HAP-1 (cell line): Measurements from ENCODE around the gene ENO2.
A peak's percentile ranks its signal among the peaks of the same experiment; 100 is the strongest.
"Not testable (repeated sequence)": the region's sequence is repeated elsewhere in the genome, so short reads cannot be mapped to it uniquely, and the experiment has no call there.

Experiments used
- DNase-seq, 2 experiments: peaks; one replicate each; pipeline ENCODE4 v3.0.0-alpha.2; 2016 to 2020; ENCODE audit warnings: low spot score in 2 of 2
- H3K27me3 ChIP-seq: fragments of 250-450 bp; sonication (Bioruptor Pico); 2 replicates; pipeline ENCODE4 v1.5.1; 2020; ENCODE audit warnings: low read depth, mild to moderate bottlenecking, moderate library complexity
- H3K36me3 ChIP-seq: fragments of 250-450 bp; sonication (Bioruptor Pico); replicated peaks from 2 replicates; pipeline ENCODE4 v1.5.1; 2020; ENCODE audit warnings: mild to moderate bottlenecking
- H3K4me1 ChIP-seq: fragments of 250-450 bp; sonication (Bioruptor Pico); 2 replicates; pipeline ENCODE4 v1.5.1; 2020; ENCODE audit warnings: mild to moderate bottlenecking
- H3K4me3 ChIP-seq: fragments of 250-450 bp; sonication (Bioruptor Pico); 2 replicates; pipeline ENCODE4 v1.5.1; 2020; ENCODE audit warnings: mild to moderate bottlenecking, moderate library complexity
- H3K9me3 ChIP-seq: fragments of 250-450 bp; sonication (Bioruptor Pico); 2 replicates; pipeline ENCODE4 v1.5.1; 2020; ENCODE audit warnings: mild to moderate bottlenecking, moderate library complexity
- in situ Hi-C: fragments of 300-500 bp; cut with MboI; formaldehyde crosslinking; loops from 3 replicates; pipeline ENCODE4 v1.14.3; 2020; ENCODE audit warnings: low sequenced_read_pairs, inconsistent platforms, mixed read lengths

Gene ENO2

DNA sequence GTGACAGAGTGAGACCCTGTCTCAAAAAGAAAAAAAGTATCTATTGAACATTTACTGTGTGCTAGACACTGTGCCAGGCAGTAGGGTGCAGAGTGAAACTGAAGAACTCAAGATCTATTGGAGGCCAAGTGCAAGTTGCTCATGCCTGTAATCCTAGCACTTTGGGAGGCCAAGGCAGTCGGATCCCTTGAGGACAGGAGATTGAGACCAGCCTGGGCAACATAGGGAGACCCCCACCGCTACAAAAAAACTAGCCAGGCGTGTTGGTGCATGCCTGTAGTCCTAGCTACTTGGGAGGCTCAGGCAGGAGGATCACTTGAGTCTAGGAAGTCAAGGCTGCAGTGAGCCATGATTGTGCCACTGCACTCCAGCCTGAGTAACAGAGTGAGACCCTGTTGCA lies 21.7 kb upstream of the ENO2 start:
- DNase-seq, H3K9me3 ChIP-seq, H3K4me3 ChIP-seq, H3K27me3 ChIP-seq, H3K36me3 ChIP-seq, in situ Hi-C loops: not testable (repeated sequence)
- peaks cover 24% of the 10 kb centered on the region for H3K4me1 ChIP-seq

DNA sequence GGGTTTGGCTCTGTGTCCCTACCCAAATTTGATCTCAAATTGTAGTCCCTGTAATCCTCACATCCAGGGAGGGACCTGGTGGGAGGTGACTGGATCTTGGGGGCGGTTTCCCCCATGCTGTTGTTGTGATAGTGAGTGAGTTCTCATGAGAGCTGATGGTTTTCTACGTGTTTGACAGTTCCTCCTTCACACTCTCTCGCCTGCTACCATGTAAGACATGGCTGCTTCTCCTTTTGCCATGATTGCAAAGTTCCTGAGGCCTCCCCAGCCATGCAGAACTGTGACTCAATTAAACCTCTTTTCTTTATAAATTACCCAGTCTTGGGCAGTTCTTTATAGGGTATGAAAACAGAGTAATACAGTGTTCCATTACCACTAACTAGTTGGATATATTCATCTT lies 20.1 kb upstream of the ENO2 start:
- Histone ChIP-seq H3K4me1 (peaks cover 16% of the 10 kb centered on the region), H3K36me3 (no peaks in the 10 kb centered on the region; the same call in 1 of the 2 replicates), H3K4me3 (no peak overlapping the region), H3K9me3 (no peaks in the 10 kb centered on the region), H3K27me3 (no peaks in the 10 kb centered on the region)
- no peak for DNase-seq
- in situ Hi-C loops: no loop called here

DNA sequence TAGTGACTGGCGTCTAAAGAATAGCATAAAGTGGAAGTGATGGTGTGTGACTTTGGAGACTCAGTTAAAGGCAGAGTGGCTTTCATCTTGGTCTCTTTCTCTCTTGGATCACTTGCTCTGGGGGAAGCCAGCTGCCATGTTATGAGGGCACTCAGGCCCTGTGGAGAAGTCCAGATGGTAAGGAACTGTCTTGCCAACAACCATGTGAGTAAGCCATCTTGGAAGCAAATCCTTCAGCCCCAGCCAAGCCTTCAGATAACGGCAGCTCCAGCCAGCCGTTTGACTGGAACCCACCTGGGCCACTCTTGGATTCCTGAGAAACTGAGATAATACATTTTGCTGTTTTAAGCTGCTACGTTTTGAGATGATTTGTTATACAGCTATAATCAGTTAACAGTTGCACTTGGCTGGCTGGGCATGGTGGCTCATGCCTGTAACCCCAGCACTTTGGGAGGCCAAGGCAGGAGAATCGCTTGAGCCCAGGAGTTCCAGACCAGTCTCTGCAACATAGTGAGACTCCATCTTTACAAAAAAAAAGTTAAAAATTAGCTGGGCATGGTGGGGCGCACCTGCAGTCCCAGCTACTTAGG lies 17.4 kb upstream of the ENO2 start:
- in situ Hi-C loops: no loop called here
- Histone ChIP-seq H3K4me1 (peaks cover 2% of the 10 kb centered on the region; the same call in 1 of the 2 replicates), H3K36me3 (no peaks in the 10 kb centered on the region; the same call in 1 of the 2 replicates), H3K4me3 (no peak overlapping the region), H3K9me3 (no peaks in the 10 kb centered on the region), H3K27me3 (no peaks in the 10 kb centered on the region)
- no peak for DNase-seq

DNA sequence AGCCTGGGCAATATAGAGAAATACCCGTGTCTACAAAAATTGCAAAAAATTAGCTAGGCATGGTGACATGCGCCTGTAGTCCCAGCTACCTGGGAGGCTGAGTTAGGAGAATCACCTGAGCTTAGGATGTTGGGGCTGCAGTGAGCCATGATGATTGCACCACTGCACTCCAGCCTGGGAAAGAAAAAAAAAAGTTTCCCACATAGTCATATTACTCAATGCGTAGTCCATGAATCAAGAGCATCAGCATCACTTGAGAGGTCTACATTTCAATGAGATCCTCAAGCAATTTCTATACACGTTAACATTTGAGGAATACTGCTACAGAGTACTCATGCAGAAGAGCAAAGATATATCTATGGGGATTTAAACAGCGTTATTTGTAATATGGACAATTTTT lies 15.0 kb upstream of the ENO2 start:
- Histone ChIP-seq H3K27me3 (no peaks in the 10 kb centered on the region), H3K4me1 (peaks cover 11% of the 10 kb centered on the region), H3K9me3 (no peaks in the 10 kb centered on the region), H3K36me3 (no peaks in the 10 kb centered on the region), H3K4me3 (no peak overlapping the region)
- no peak for DNase-seq
- in situ Hi-C loops: no loop called here

DNA sequence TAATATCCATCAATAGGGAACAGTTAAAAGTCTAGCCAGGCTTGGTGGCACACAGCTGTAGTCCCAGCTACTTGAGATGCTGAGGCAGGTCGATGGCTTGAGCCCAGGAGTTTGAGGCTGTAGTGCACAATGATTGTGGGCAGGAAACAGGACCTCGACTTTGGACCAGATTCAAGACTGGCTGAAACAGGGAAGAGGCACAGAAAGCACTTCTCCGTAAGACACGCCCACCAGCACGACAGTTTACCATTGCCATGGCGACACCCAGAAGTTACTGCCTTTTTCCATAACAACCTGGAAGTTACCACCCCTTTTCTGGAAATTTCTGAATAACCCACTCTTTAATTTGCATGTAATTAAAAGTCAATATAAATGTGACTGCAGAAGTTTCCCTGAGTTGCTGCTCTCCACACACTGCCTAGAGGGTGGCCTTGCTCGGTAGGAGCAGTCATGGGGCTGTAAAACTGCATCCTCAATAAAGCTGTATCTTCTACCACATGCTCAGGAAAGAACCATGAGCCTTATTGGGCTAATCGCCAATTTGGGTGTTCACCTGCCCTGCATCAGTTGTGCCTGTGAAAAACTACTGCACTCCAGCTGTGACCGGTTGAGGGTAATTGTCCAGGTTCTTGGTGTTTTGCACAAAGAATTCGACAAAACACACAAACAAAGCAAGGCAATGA lies 14.4 kb upstream of the ENO2 start:
- Histone ChIP-seq H3K9me3 (no peaks in the 10 kb centered on the region), H3K27me3 (no peaks in the 10 kb centered on the region), H3K4me1 (peaks cover 12% of the 10 kb centered on the region), H3K4me3 (no peak overlapping the region), H3K36me3 (no peaks in the 10 kb centered on the region)
- peak in 1 of 2 experiments; percentile 63 for DNase-seq
- in situ Hi-C loops: no loop called here

DNA sequence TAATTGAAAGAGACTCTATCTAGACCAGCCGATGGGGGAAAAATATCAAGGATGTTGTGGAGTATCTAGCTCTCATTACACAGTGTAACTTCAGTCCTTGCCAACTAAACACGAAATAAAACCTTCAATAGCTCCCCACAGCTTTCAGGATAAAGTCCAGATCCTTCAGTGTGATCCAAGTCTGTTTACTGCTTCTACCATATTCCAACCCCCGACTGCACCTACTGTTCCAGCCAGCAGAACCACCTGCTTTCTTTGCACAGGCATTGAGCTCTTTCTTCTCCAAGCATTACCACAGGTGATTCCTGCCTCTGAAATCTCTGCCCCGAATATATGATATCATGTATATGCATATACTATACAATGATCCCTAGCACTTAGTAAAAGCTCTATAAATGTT lies 11.9 kb upstream of the ENO2 start:
- H3K9me3 ChIP-seq: no peaks in the 10 kb centered on the region
- H3K4me3 ChIP-seq: no peak overlapping the region
- H3K4me1 ChIP-seq: peaks cover 14% of the 10 kb centered on the region

DNA sequence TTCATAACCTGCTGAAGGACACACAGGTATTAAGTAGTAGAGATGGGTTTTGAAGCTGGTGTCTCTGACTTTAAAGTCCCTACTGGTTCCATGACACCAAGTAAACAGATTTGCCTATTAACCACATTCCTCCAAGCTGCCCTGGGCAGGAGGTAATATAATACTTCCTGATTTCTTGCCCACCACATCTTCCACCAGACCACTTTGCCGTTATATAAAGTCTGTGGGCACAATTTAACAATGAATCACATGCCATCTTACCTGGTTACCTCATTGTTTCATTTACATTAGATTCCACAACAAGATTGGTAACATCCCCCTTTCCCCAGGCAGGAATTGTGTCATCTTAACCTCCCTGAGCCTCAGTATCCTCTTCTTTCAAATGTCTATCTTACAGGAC lies 10.7 kb upstream of the ENO2 start:
- in situ Hi-C loops: no loop called here
- Histone ChIP-seq H3K36me3 (no peaks in the 10 kb centered on the region), H3K4me3 (no peak overlapping the region), H3K4me1 (peaks cover 14% of the 10 kb centered on the region), H3K9me3 (no peaks in the 10 kb centered on the region), H3K27me3 (no peaks in the 10 kb centered on the region)
- no peak for DNase-seq

More for the DNA sequence above, 11.9 kb upstream of the ENO2 start:
- no peak for DNase-seq
- in situ Hi-C loops: no loop called here
- H3K27me3 ChIP-seq: no peaks in the 10 kb centered on the region
- no peaks in the 10 kb centered on the region for H3K36me3 ChIP-seq

DNA sequence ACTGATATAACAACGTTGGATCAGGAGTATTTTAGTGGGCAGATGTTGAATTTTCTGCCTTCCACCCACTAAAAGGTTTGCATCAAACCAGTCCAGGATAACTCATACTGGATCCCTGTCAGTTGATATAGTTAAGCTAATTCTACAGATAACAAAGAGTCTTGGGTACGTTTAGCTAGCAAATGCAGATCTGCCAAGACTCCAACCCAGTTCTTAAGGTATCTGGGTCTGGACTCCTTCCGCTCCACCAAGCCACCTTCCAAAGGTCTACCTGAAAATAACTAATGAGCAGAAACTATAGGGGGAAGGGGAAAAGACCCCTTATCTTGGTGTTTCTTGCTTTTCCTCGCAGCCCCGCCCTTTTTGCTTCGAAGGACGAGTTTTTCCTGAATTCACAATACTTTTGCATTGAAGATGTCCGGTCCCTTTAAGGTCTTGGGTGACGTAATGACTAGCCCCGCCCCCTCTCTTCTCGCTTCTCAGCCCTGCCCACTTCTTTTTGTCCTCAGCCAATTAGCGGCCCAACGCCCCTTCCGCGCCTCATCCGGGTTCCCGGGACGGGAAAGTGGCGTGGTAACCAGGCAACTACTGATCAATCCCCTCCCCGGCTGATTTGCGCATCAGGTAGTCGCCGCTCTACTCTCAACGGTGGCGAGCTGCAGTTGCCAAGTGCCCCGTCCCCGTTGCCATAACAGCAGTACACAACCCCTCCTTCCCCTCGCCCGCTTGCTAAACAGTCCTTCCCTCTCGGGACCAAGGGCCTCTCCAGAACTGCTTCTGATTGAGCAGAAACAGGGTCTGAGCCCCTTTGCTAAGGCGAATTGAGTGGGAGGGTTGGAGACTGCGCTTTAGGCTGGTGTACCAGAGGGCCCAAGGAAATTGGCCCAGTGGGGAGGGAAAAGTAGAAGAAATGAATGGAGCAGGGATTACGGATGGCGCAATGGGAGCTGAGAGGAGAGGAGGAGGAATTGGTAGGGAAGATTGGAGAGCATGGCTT lies 9.8 kb upstream of the ENO2 start, which contains the start of gene LRRC23:
TSS of gene LRRC23 (plus strand) at position 543 of the 997 bp plus-strand sequence. CDS start 812 bp downstream, outside the sequence.
- Histone ChIP-seq H3K4me3 (peak within 1 kb of the TSS; percentile 34), H3K9me3 (no peaks in the 10 kb centered on the region), H3K36me3 (no peaks in the 10 kb centered on the region), H3K4me1 (peaks cover 14% of the 10 kb centered on the region), H3K27me3 (no peaks in the 10 kb centered on the region)
- peak; percentile 96 to 99 for DNase-seq
- in situ Hi-C loops: no loop called here

DNA sequence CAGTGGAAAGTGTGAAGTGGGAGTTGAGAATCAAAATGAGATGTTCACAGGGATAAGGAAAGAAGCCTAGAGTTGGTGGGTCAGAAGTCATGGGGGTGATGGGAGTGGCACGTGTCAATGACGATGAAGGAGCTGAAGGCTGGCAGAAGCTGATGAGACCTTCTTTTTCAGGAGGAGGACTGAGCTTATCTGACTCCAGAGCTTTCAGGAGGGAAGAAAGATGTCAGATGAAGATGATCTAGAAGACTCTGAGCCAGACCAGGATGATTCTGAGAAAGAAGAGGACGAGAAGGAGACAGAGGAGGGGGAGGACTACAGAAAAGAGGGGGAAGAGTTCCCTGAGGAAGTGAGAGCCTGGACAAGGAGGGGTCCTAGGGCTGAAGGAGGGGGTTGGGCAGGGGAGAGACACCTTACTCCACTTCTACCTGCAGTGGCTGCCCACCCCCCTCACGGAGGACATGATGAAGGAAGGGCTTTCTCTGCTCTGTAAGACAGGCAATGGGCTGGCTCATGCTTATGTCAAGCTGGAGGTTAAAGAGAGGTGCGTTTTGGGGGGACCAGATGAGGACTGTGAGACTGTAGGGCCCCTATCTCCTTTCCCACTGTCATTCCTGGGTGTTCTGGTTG lies 8.9 kb upstream of the ENO2 start:
- DNase-seq: no peak
- Histone ChIP-seq H3K4me1 (peaks cover 14% of the 10 kb centered on the region), H3K27me3 (no peaks in the 10 kb centered on the region), H3K36me3 (no peaks in the 10 kb centered on the region), H3K9me3 (no peaks in the 10 kb centered on the region), H3K4me3 (no peak overlapping the region)
- in situ Hi-C loops: no loop called here

DNA sequence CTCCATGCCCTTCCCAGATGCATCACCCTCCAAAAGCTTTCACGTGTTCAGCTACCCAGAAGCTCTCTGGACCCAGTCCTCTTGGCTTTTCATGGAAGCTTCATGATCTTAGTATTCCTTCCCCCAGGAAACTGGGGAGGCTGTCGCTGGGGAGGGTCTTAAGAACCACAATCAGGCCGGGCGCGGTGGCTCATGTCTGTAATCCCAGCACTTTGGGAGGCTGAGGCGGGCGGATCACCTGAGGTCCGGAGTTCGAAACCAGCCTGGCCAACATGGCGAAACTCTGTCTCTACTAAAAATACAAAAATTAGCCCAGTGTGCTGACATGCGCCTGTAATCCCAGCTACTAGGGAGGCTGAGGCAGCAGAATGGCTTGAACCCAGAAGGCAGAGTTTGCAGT lies 6.2 kb upstream of the ENO2 start:
- peaks cover 14% of the 10 kb centered on the region for H3K4me1 ChIP-seq
- DNase-seq, in situ Hi-C loops, H3K27me3 ChIP-seq, H3K36me3 ChIP-seq, H3K9me3 ChIP-seq, H3K4me3 ChIP-seq: not testable (repeated sequence)

DNA sequence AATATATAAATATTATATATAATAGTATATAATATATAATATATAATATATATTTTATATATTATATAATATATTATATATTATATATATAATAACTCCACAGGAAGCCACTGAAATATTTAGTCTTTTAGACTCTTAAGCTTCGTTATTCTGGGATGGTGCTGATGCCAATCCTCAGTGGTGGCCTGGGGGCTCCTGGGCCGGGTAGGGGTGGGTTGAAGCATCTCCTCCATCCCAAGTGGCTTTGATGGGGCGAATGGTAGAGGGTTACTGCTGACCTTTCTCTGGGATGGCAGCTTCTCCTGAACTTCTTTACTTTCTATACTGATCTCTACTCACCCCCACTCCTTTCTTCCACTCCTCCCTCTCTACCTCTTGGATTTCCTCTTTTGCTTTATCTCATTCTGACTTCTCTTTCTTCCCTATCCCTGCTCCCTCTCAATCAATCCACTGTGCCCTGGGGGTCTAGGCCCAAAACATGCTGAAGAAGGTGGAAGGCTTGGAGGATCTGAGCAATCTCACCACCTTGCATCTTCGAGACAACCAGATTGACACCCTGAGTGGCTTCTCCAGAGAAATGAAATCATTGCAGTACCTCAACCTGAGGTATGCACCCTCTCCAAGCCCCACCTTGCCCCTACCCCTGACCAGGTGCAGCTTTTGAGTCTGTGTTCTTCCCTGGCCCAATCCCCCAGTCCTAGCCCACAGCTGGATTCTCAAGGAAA lies 4.8 kb upstream of the ENO2 start:
- DNase-seq: no peak
- H3K4me3 ChIP-seq: no peak overlapping the region
- H3K9me3 ChIP-seq: no peaks in the 10 kb centered on the region
- H3K27me3 ChIP-seq: no peaks in the 10 kb centered on the region
- no peaks in the 10 kb centered on the region for H3K36me3 ChIP-seq
- H3K4me1 ChIP-seq: peaks cover 9% of the 10 kb centered on the region
- in situ Hi-C loops: no loop called here

DNA sequence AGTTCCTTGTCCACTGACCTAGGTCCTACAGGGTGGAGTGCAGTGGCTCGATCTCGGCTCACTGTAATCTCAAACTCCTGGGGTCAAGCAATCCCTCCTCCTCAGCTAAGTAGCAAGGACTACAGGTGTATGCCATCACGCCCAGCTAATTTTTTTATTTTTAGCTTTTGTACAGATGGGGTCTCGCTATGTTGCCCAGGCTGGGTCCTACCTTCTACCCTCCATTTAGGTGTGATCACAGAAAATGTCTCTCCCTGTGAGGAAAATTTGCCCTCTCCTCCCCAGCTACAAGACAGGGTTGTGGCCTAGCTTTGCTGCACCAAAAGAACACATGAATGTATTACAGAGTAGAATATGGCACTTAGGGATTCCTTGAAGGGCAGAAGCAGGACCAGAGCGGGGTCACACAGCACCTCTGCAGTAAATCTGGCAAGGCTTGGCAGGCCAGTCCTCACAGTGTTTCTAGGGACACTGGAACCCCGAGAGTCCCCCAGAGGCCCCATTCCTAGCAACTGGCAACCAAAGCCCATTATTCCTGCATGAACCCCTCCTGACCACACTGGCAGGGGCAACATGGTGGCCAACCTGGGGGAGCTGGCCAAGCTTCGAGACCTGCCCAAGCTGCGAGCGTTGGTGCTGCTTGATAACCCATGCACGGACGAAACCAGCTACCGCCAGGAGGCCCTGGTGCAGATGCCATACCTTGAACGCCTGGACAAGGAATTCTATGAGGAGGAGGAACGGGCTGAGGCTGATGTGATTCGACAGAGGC lies 2.0 kb upstream of the ENO2 start:
- Histone ChIP-seq H3K9me3 (no peaks in the 10 kb centered on the region), H3K4me1 (peaks cover 11% of the 10 kb centered on the region), H3K27me3 (no peaks in the 10 kb centered on the region), H3K4me3 (no peak overlapping the region), H3K36me3 (peaks cover 17% of the 10 kb centered on the region)
- no peak for DNase-seq
- in situ Hi-C loops: no loop called here
